HepG2 (cell line): ENCODE results near the gene HSD17B2. TPM values are rescaled to one million over a fixed set of nuclear protein-coding genes. Genes with fewer than 3 reads are reported as not detected.

Experiments used
- ATAC-seq: fragments of 200-7000 bp; cut with Tn5 transposase; 3 replicates; pipeline ENCODE4 v1.9.1; 2020; ENCODE audit warnings: mild to moderate bottlenecking, moderate library complexity
- BruUV-seq: library from RNA; stranded (reverse); fragments of 400-500 nt; replicated peaks from 2 replicates; lab custom pipeline; 2021; lab: Mats Ljungman, UMichigan
- CTCF ChIA-PET: fragments of 300-600 bp; formaldehyde crosslinking; extraction: SDS; loops from one replicate; lab custom pipeline; 2021; ENCODE audit warnings: low total read pairs, inconsistent platforms, low intra/inter-chr PET ratio; lab: Yijun Ruan, JAX
- POLR2A ChIA-PET: fragments of 350-600 bp; sonication (Branson Sonifier 250); formaldehyde crosslinking; loops from one replicate; lab custom pipeline; 2020; ENCODE audit warnings: antibody characterized with exemption, inconsistent platforms; lab: Yijun Ruan, JAX
- DNase-seq: peaks from one replicate; pipeline ENCODE4 v3.0.0-alpha.2; 2015; ENCODE audit warnings: low spot score
- FAIRE-seq: peaks from 3 replicates; lab custom pipeline; 2011; peaks lifted over from hg19 to GRCh38; lab: Jason Lieb, UNC
- H2AFZ ChIP-seq: one replicate; pipeline ENCODE4 v1.6.1; 2011; ENCODE audit warnings: low read length, inconsistent platforms
- H3K27ac ChIP-seq: fragments of 300-600 bp; 3 replicates; pipeline ENCODE4 v1.8.0; 2011; ENCODE audit warnings: mixed run types, mild to moderate bottlenecking, mixed read lengths, low read length, inconsistent platforms; ENCODE audit not compliant: insufficient read depth; ENCODE audit errors: extremely low read length
- H3K27me3 ChIP-seq, 2 experiments: fragments of 200-600 bp in 1 of 2; 2 replicates in 1 of 2; 3 replicates in 1 of 2; pipeline versions ENCODE4 v1.6.0 to v1.8.0; 2011; ENCODE audit warnings: low read length in 2 of 2, mild to moderate bottlenecking in 2 of 2, moderate library complexity in 2 of 2, inconsistent platforms in 1 of 2; ENCODE audit not compliant: insufficient read depth in 2 of 2, control insufficient read depth in 1 of 2
- H3K36me3 ChIP-seq, 2 experiments: fragments of 200-600 bp in 1 of 2; replicated peaks in 1 of 2; 2 replicates in 1 of 2; 3 replicates in 1 of 2; pipeline versions ENCODE4 v1.5.1 to v1.8.0; 2011; ENCODE audit warnings: low read length in 2 of 2, inconsistent platforms in 1 of 2; ENCODE audit not compliant: insufficient read depth in 2 of 2, control insufficient read depth in 1 of 2
- H3K4me1 ChIP-seq: 2 replicates; pipeline ENCODE4 v1.5.1; 2012; ENCODE audit warnings: low read length, inconsistent platforms; ENCODE audit not compliant: insufficient read depth
- H3K4me2 ChIP-seq: 2 replicates; pipeline ENCODE4 v1.6.0; 2011; ENCODE audit warnings: low read depth, low read length, inconsistent platforms
- H3K4me3 ChIP-seq, 3 experiments: fragments of 200-600 bp in 1 of 3; sonication (generic), shearing (Covaris generic) in 1 of 3; replicated peaks in 1 of 3; 2 replicates each; pipeline ENCODE4 v1.5.1; 2011 to 2016; ENCODE audit warnings: low read length in 3 of 3, inconsistent platforms in 2 of 3, low read depth in 2 of 3, mild to moderate bottlenecking in 2 of 3, control low read depth in 1 of 3, mixed read lengths in 1 of 3; ENCODE audit not compliant: insufficient read depth in 1 of 3
- H3K79me2 ChIP-seq: one replicate; pipeline ENCODE4 v1.6.1; 2011; ENCODE audit warnings: low read length, inconsistent platforms; ENCODE audit not compliant: insufficient read depth
- H3K9ac ChIP-seq: 2 replicates; pipeline ENCODE4 v1.6.0; 2011; ENCODE audit warnings: mild to moderate bottlenecking, low read depth, low read length, inconsistent platforms; ENCODE audit not compliant: insufficient read depth
- H3K9me3 ChIP-seq: 2 replicates; pipeline ENCODE4 v1.5.1; 2012; ENCODE audit warnings: mild to moderate bottlenecking, low read length
- H4K20me1 ChIP-seq: 2 replicates; pipeline ENCODE4 v1.6.0; 2011; ENCODE audit warnings: inconsistent platforms, mild to moderate bottlenecking, low read length, moderate library complexity; ENCODE audit not compliant: insufficient read depth
- DNMT1 ChIP-seq: sonication (generic); formaldehyde crosslinking; IDR thresholded peaks from 2 replicates; pipeline ENCODE4 v1.5.1; 2020; ENCODE audit warnings: mild to moderate bottlenecking, missing genetic modification reagents
- NRL ChIP-seq: sonication (generic); formaldehyde crosslinking; IDR thresholded peaks from 2 replicates; pipeline ENCODE4 v1.5.0; 2020; ENCODE audit warnings: missing genetic modification reagents, mild to moderate bottlenecking, moderate library complexity, borderline replicate concordance
- REXO4 ChIP-seq: sonication (generic); formaldehyde crosslinking; IDR thresholded peaks from 2 replicates; pipeline ENCODE4 v1.8.0; 2022; ENCODE audit warnings: missing genetic modification reagents, mild to moderate bottlenecking, borderline replicate concordance
- RXRA ChIP-seq: sonication (generic); formaldehyde crosslinking; IDR thresholded peaks from 2 replicates; pipeline ENCODE4 v1.5.1; 2020; ENCODE audit warnings: missing genetic modification reagents
- SIN3A ChIP-seq: IDR thresholded peaks from 2 replicates; pipeline ENCODE4 v1.6.1; 2011; ENCODE audit warnings: low read depth, mild to moderate bottlenecking, control low read depth, low read length, borderline replicate concordance
- ZFP90 ChIP-seq: sonication (generic); formaldehyde crosslinking; IDR thresholded peaks from 2 replicates; pipeline ENCODE4 v1.8.0; 2022; ENCODE audit warnings: missing genetic modification reagents, mild to moderate bottlenecking, inconsistent platforms, borderline replicate concordance
- ZNF225 ChIP-seq: sonication (generic); formaldehyde crosslinking; IDR thresholded peaks from 2 replicates; pipeline ENCODE4 v1.4.0; 2020; ENCODE audit warnings: mild to moderate bottlenecking, missing genetic modification reagents
- ZNF441 ChIP-seq: sonication (generic); formaldehyde crosslinking; IDR thresholded peaks from 2 replicates; pipeline ENCODE4 v1.7.0; 2021; ENCODE audit warnings: missing genetic modification reagents, borderline replicate concordance
- WGBS: methylation state at CpG from one replicate; pipeline ENCODE4 v1.1.6; 2017; ENCODE audit warnings: low lambda C conversion rate; 5-methylcytosine and 5-hydroxymethylcytosine counted together
- in situ Hi-C: cut with HindIII; loops from 2 replicates; pipeline ENCODE4 v1.10.0; 2017; ENCODE audit warnings: low pct_unique_long_range_greater_than_20kb; ENCODE audit not compliant: extremely low pct_ligation_motif_present
- intact Hi-C: fragments of 100-400 bp; cut with micrococcal nuclease; formaldehyde crosslinking; loops from one replicate; pipeline ENCODE4 v1.10.0; 2022; ENCODE audit not compliant: unreplicated experiment
- polyA plus RNA-seq, 8 experiments: library from polyadenylated mRNA; depleted of rRNA in 3 of 8; stranded (reverse) in 7 of 8; unstranded in 1 of 8; fragments of >200 nt; fragmentation: Illumina TruSeq in 4 of 8; extraction: Trizol in 4 of 8; gene quantifications; 2 replicates each; pipeline versions ENCODE4 v1.2.1 to v1.2.3, GENCODE V29; 2011 to 2016; ENCODE audit warnings: low read depth in 4 of 8, missing spikeins in 1 of 8, mixed read lengths in 1 of 8; ENCODE audit not compliant: insufficient read depth in 1 of 8
- total RNA-seq, 5 experiments: library from RNA; depleted of rRNA; stranded (reverse); fragments of >200 nt; fragmentation: Illumina TruSeq; extraction: Trizol; gene quantifications; 2 replicates each; pipeline ENCODE4 v1.2.3, GENCODE V29; 2016; ENCODE audit warnings: low read depth in 1 of 5
- TF ChIP-seq, protein P1 (sequence below): sonication (generic); formaldehyde crosslinking; conservative IDR thresholded peaks from 2 replicates; pipeline ENCODE4 v1.8.0; 2022; ENCODE audit warnings: missing genetic modification reagents
- TF ChIP-seq, protein P2 (sequence below): IDR thresholded peaks from 2 replicates; pipeline ENCODE4 v1.6.1; 2012; ENCODE audit warnings: low read length, improper control_type of control experiment
- TF ChIP-seq, protein P3 (sequence below): sonication (generic); formaldehyde crosslinking; IDR thresholded peaks from 2 replicates; pipeline ENCODE4 v1.5.0; 2020; ENCODE audit warnings: missing genetic modification reagents, mild to moderate bottlenecking, borderline replicate concordance
- TF ChIP-seq, protein P4 (sequence below): sonication (generic); formaldehyde crosslinking; IDR thresholded peaks from 2 replicates; pipeline ENCODE4 v1.5.0; 2020; ENCODE audit warnings: missing genetic modification reagents
- TF ChIP-seq, protein P5 (sequence below): sonication (generic); formaldehyde crosslinking; IDR thresholded peaks from 2 replicates; pipeline ENCODE4 v1.5.1; 2020; ENCODE audit warnings: missing genetic modification reagents, mild to moderate bottlenecking, borderline replicate concordance

Gene HSD17B2
- total and polyA plus RNA-seq, 2 of the 13 experiments (the other 11 are each of a cell fraction or from before 2014, with no cell fraction given): 26.3 to 69.3 TPM

DNA sequence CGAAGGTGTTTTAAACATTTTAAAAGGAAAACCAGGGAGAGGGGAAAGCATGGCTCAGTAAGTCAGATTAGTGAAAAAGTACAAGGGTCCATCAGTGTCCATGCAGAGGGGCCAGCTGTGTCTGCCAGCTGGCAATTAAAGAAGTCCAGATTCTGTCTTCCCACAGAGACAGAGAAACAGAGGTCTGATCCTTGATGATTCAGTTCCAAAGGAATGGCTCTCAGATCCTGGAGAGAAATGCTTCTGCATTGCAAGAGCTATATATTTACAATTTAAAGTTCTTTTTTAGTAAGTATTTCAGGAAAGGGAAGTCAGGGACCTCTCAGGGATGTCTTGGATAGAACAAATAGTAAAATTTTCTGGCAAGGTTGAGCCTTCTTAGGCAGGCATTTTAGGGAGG is 56.2 kb downstream of the HSD17B2 start (continued):
- no peak for TF ChIP-seq DNMT1

DNA sequence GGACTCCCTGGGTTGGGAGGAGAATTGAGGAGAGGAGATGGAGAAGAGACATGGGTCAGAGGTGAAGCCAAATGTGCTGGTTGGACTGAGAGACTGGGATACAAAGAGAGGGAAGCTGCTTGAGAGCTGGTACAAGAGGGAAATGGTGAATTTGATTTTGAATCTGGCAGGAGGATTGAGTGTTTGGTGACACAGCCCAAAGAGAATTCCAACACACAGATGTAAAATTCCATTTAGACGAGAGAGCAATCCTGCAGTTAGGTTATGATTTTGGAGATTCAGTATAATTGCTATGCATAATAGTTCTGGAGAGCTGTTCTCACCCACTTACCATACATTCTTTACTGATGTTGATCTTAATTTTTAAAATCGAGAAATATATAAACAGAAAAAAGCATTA is 57.7 kb downstream of the HSD17B2 start:
- Histone ChIP-seq H2AFZ (no peak overlapping the region), H3K4me2 (no peak overlapping the region), H3K36me3 (peaks cover 15 to 50% of the 10 kb centered on the region in 2 experiments), H3K9ac (no peak overlapping the region), H3K4me3 (no peak overlapping the region), H3K27me3 (no peaks in the 10 kb centered on the region), H3K27ac (no peak overlapping the region), H4K20me1 (no peaks in the 10 kb centered on the region), H3K4me1 (no peaks in the 10 kb centered on the region), H3K9me3 (no peaks in the 10 kb centered on the region), H3K79me2 (no peaks in the 10 kb centered on the region)
- no TSS peak for BruUV-seq
- 92% methylated on average over 2 of the region's 2 CpGs for WGBS
- no peak for ATAC-seq
- FAIRE-seq: no peak
- DNase-seq: no peak
- intact Hi-C loops: no loop called here
- ChIA-PET CTCF (no interaction called here), POLR2A (no interaction called here)
- in situ Hi-C loops: no loop called here
- TF ChIP-seq ZFP90 (CRISPR knock-in tag) (no peak), SIN3A (no peak), REXO4 (no peak), RXRA (no peak), ZNF225 (CRISPR knock-in tag) (no peak), NRL (no peak), ZNF441 (no peak)
- TF ChIP-seq, protein P1, sequence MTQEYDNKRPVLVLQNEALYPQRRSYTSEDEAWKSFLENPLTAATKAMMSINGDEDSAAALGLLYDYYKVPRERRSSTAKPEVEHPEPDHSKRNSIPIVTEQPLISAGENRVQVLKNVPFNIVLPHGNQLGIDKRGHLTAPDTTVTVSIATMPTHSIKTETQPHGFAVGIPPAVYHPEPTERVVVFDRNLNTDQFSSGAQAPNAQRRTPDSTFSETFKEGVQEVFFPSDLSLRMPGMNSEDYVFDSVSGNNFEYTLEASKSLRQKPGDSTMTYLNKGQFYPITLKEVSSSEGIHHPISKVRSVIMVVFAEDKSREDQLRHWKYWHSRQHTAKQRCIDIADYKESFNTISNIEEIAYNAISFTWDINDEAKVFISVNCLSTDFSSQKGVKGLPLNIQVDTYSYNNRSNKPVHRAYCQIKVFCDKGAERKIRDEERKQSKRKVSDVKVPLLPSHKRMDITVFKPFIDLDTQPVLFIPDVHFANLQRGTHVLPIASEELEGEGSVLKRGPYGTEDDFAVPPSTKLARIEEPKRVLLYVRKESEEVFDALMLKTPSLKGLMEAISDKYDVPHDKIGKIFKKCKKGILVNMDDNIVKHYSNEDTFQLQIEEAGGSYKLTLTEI: no peak
- TF ChIP-seq, protein P2, sequence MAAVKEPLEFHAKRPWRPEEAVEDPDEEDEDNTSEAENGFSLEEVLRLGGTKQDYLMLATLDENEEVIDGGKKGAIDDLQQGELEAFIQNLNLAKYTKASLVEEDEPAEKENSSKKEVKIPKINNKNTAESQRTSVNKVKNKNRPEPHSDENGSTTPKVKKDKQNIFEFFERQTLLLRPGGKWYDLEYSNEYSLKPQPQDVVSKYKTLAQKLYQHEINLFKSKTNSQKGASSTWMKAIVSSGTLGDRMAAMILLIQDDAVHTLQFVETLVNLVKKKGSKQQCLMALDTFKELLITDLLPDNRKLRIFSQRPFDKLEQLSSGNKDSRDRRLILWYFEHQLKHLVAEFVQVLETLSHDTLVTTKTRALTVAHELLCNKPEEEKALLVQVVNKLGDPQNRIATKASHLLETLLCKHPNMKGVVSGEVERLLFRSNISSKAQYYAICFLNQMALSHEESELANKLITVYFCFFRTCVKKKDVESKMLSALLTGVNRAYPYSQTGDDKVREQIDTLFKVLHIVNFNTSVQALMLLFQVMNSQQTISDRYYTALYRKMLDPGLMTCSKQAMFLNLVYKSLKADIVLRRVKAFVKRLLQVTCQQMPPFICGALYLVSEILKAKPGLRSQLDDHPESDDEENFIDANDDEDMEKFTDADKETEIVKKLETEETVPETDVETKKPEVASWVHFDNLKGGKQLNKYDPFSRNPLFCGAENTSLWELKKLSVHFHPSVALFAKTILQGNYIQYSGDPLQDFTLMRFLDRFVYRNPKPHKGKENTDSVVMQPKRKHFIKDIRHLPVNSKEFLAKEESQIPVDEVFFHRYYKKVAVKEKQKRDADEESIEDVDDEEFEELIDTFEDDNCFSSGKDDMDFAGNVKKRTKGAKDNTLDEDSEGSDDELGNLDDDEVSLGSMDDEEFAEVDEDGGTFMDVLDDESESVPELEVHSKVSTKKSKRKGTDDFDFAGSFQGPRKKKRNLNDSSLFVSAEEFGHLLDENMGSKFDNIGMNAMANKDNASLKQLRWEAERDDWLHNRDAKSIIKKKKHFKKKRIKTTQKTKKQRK: no peak
- TF ChIP-seq, protein P3, sequence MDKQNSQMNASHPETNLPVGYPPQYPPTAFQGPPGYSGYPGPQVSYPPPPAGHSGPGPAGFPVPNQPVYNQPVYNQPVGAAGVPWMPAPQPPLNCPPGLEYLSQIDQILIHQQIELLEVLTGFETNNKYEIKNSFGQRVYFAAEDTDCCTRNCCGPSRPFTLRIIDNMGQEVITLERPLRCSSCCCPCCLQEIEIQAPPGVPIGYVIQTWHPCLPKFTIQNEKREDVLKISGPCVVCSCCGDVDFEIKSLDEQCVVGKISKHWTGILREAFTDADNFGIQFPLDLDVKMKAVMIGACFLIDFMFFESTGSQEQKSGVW: no peak
- TF ChIP-seq, protein P4, sequence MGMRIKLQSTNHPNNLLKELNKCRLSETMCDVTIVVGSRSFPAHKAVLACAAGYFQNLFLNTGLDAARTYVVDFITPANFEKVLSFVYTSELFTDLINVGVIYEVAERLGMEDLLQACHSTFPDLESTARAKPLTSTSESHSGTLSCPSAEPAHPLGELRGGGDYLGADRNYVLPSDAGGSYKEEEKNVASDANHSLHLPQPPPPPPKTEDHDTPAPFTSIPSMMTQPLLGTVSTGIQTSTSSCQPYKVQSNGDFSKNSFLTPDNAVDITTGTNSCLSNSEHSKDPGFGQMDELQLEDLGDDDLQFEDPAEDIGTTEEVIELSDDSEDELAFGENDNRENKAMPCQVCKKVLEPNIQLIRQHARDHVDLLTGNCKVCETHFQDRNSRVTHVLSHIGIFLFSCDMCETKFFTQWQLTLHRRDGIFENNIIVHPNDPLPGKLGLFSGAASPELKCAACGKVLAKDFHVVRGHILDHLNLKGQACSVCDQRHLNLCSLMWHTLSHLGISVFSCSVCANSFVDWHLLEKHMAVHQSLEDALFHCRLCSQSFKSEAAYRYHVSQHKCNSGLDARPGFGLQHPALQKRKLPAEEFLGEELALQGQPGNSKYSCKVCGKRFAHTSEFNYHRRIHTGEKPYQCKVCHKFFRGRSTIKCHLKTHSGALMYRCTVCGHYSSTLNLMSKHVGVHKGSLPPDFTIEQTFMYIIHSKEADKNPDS: no peak
- TF ChIP-seq, protein P5, sequence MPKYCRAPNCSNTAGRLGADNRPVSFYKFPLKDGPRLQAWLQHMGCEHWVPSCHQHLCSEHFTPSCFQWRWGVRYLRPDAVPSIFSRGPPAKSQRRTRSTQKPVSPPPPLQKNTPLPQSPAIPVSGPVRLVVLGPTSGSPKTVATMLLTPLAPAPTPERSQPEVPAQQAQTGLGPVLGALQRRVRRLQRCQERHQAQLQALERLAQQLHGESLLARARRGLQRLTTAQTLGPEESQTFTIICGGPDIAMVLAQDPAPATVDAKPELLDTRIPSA (CRISPR knock-in tag): no peak
